ENCODE results near the gene GLIS1.

Gene GLIS1

DNA sequence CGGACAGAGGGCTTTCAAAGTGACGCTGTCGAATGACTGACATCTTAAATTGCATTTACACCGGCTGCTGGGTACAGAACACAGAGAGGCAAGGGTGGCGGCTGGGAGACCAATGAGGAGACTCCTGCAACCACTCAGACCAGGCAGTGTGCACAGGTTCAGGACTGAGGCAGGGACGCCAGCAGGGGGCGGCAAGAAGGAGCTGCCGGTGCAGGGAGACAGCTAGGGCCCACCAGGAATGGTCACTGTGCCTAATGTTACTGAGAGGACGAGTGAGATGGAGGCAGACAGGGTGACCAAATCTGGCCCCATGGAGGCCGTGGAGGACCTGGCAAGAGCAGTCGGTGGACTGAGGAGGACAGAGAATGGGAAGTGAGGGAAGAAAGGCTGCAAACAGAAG, 23.5 kb downstream of the GLIS1 start:
- DNase-seq: no peak

DNA sequence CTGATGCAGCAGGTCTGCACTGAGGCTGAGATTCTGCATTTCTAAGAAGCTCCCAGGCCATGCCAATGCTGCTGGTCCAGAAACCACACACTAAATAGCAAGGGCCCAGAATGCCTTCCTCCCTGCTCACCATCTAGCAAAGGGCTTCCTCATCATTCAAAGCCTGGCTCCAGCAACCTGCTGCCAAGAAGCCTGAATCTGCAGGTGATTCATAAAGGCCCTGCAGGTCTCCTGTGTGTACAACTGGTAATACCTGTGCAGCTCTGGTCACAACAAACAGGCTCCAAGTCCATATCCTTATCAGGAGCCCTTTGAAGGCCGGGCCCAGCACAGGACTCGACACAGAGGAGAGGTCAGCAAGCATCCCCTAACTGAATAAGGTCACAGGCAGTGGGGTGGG, 26.7 kb downstream of the GLIS1 start:
- no peak for DNase-seq

DNA sequence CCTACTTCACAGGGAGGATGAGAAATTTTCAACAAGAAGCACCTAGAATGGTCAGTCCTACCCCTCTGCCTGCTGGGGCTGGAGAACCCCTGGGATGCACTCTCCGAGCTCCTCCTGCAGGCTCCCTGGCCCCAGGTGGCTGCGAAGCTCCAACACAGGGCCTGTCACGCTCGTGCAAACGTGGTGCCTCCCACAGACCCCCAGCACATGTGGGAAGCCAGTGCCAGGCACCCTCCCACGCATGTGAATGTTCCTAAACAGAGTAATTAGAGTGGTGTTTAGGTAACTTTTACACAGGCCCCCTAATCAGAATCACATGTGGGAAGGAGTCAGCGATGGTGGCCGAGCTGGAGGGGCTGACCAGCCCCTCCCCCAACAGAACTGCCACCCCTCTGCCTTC, 28.4 kb downstream of the GLIS1 start:
- no peak for DNase-seq

DNA sequence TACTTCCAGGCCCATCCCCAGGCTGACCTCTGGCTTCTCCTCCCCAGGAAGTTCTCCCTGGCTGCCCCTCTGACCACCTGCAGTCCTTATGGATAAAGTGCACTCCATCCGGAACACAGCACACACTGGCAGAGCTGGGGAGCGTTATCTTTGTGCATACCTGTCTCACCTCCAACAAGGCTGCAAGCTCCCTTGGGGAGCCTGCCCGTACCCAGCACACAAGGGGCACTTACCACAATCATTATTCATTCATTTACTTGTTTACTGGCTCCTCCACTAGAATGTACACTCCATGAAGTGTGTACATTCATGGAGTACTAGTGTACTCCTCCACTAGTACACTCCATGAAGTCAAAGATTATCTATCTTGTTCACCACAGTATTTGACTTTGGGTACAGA, 30.3 kb downstream of the GLIS1 start:
- no peak for DNase-seq

DNA sequence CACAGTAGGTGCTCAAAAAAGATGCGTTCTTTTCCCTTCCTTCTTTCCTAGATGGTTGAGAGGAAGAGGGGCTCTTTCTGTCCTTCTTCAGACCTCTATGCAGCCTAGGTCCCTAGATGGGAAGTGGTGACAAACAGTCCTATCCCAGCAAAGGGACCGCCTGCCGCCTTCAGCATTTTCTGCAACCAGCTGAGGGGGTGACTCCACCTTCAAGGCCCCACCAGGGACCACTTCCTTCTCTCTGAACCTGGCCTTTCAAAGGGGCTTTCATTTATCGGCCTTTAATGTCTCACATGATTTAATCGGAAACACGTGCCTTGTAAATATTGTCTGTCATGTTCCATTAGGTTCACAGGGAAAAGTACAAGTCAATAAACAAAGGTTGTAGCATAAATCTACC, 32.6 kb downstream of the GLIS1 start:
- no peak for DNase-seq

DNA sequence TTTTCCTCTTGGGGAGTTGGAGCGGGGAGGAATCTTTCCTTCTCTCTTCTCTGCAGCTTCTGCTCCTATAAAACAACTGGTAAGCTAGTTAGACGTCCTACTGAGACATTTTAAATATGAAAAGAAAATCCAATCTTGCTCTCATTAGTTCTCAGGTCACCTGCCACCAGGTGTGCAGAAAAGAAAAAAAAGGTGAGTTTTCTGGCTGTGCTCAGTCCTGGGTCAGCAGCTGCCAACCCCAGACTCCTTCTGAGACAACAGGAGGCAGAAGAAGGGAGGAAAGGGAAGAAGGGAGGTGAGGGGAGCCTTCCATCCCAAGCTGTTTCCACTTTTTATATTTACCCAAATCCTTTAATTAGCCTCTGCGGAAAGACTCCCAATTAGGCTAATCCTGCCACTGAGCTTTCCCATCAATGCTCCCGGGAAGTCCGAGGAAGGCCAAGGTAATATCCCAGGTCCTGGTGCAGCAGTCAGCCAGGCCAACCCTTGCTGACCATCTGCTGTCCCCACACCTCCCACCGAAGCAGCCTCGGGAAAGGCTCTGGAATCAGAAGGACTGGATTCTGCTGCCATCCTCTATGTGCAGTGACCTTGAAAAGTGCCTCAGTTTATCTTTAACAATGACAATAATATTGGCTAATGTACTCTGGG, 33.4 kb downstream of the GLIS1 start:
- no peak for DNase-seq

DNA sequence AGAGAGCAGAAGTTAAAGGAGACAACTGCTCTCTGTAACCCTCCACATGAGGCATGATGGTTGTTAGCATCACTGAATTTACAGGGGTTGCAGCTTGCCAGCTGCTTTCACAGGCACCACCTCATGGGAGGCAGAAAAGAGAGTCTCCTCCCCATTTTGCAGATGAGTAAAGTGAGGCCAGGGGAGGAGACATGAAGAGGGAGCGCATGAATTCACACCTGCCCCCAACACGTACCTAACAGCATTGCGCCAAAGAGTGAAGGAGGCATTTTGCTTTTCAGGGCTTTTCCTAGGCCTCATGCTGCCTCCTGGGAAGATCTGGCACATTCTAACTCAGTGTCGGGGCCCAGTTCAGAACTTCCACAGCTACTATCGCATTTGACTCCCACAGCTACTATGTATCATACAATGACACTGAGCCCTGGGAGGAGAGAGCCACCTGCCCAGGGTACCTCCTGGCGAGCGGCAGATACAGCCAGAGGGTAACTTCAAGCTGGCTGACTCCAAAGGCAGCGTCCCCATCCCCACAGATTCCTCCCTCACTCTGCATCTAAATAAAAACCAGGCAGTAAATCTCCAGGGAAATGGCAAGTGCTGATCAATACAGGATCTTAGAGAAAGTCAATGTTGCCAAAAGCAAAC, 34.0 kb downstream of the GLIS1 start:
- no peak for DNase-seq

DNA sequence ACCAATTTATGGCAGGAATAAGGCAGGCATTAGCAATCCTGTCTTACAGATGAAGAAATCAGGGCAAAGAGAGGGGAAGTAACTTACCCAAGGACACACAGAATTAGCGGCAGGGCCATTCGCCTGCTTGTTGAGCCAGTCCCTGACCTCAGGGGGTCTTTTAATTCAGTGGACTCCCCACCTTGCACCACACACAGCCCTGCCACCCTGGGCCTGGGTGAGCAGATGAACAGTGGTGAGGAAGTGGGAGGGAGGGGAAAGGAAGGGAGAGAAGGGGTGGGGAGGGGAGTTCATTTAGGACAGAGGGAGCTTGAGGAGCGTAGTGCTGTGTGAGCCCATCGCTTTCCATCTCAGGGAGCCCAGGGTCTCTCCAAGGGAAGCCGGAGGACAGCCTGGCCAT, 34.7 kb downstream of the GLIS1 start:
- DNase-seq: no peak

DNA sequence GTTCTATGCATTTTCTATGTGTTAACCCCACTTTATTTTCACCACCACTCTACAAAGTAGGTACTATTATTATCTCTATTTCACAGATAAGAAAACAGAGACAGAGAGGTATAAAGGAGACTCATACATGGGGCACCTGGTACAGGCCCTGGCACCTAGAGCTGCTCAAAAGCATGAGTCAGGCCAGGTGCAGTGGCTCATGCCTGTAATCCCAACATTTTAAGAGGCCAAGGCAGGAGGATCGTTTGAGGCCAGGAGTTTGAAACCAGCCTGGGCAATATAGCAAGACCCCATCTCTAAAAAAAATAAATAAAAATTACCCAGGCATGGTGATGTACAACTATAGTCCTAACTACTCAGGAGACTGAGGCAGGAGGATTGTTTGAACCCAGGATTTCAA, 35.8 kb downstream of the GLIS1 start:
- DNase-seq: no peak

DNA sequence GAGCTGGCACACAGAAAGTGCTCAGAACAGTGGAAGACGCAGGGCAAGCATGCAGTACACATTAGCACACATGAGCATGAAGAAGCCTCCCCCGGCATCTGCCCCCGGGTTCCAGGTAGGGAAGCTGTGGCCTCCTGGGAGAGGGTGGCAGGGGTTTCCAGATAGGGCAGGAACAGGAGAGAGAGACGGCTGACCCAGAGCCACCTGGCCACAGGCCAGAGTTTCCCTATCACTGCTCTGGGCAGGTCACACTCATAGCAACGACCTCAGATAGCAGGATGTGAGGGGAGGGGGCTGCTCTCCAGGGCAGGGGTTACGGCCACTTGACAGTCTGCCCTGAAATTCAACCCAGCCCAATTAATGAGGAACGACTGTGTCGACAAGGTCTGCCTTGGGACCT, 36.6 kb downstream of the GLIS1 start:
- no peak for DNase-seq

DNA sequence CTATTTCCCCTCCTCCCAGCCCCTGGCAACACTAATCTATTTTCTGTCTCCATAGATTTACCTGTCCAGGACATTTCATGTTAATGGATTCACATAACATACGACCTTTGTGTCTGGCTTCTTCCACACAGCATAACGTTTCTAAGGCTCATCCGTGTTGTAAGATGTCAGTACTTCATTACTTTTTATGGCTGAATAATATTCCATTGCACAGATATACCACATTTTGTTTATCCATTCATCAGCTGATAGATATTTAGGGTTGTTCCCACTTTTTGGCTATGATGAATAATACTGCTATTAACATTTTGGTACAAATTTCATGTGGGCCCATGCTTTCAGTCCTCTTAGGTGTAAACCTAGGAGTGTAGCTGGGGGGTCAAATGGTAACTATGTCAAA, 38.2 kb downstream of the GLIS1 start:
- no peak for DNase-seq

DNA sequence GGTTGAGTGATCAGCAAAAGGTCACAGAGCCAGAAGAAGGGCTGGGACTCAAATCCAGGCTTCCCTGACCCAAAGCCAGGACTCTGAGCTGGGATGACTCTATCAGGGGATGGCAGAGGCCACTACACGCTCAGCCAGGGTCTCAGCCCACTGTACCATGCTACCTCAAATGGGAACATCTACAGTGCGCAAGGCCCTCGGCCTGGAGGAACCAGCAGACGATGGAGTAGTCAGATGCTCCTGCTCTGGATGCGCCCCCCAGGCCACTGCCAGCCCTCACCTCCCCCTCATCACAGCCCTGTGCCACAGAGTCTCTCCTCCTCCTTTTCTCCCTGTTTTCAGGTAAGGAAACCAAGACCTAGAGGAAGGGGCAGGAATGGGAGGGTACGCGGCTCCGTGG, 39.0 kb downstream of the GLIS1 start:
- DNase-seq: no peak

DNA sequence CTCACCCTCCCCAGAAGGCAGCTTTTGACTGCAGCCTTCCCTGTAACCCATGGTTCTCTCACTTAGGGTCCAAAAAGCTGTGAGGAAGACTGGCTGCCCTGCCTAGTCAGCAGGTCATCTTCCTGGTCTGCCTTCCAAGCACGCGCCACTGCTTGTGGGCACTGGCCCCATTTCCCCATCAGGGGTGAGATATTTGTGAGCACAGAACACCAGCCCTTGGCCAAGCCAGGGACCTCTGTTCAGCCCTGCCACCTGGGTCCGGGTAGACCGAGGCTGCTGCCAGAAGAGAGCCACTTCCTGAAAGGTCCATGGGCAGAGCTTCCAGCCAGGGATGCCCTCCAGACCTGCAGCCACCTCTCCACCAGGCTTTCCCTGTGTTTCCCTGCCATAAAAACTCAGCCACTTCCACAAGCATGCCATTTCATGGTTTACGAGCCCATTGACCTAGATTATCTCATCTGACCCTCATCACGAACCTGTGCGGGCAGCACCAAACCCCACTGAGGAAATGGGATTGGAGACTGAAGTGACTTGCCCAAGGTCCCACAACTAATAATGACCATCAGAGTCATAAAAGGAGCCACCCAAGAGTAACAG, 40.5 kb downstream of the GLIS1 start:
- DNase-seq: no peak

DNA sequence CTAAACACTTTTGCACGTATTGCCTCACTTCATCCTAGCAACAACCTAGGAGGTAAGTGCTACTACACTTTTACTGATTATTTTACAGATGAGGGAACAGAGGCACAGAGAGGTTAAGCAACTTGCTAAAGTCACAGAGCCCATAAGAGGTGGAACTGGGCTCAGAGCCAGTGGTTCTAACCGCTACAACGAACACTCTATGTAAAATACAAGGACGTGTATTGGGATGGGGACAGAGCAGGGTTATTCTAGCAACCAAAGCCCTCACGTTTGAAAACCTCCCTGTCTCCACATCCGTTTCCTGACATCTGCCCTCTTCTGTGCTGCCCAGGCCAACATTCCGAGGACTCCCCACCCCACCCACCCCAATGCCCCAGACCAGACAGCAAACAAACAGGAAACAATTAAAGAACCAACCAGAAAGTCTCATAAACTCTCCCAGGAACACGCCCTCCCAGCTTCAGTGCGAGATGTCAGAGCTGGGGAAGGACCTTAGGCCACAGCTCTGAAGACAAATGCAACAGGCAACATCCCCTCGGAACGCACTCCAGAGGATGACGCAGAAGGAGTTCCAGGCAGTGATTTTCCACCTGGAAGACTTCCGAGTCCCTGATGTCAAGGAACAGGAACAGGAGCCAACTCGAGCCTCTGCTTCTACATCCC, 41.1 kb downstream of the GLIS1 start:
- no peak for DNase-seq

DNA sequence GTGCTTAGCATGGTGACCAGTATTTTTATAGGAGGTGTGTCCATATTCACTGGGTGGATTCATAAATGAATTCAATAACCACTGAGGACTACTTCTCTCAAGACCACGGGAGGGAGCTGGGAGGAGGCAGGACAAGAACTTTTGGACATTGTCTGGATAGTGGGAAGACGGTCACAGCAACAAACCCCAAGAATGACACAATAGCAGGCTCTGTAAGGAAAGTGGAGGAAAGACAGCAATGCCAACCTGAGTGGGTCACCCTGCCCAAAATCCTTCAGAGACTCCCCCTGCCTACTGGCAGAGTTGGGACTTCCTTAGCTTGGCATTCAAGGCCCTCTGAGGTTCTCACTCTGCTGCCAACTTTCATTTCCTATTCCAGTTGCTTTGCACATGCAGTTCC, 42.0 kb downstream of the GLIS1 start:
- no peak for DNase-seq

DNA sequence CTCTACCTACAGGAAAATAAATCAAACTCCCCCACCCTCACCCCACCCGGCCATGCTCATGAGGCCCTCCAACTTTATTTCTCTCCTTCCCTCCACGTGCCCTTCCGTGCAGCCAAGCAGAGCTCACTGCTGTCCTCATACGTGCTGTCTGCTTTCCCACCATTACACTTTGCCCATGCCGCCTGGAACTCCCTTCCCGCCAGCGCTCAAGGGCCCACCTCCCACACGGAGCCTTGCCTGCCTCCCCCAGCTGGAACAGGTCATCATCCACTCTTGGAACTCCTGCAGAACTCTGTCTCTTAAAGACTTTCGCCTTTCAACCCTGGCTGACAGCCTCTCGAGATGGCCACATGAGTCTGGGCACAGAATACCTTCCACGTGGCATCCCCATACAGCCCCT, 42.4 kb downstream of the GLIS1 start:
- no peak for DNase-seq

DNA sequence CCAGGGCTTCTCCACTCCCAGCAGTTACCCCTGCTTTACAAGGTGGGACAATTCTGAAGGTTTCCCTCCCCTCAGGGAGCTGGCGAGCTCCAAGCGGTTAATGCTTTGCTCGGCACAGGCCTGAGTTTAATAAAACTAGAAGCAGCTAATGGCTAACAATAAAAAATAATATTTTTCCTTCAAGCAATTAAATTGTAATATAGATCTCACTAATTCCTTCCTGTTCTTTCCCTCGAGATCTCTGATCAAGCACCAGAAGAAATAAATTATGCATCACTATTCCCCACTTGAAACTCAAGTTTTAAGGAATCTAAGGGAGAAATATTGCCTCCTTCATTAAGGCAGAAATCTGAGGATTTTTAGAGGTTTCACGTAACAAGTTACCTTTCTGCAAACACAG, 42.9 kb downstream of the GLIS1 start:
- no peak for DNase-seq

DNA sequence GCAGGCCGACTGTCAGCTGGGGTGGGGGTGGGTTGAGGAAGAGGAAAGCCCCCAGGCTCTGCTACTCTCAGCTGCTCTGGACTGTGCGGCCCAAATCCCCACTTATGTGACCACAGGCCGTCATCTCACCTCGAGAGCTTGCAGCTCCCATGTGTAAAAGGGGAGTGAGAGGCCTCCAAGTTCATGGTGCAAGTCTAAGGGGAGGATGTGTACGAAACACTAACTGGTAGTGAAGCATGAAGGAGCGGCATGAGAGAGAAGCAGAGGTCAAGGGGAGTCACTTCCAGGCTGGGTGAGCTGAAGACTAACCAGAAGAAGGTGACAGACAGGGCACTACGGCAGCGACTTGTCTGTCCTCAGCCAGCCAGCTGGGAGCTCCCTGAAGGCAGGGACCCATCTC, 43.8 kb downstream of the GLIS1 start:
- no peak for DNase-seq

DNA sequence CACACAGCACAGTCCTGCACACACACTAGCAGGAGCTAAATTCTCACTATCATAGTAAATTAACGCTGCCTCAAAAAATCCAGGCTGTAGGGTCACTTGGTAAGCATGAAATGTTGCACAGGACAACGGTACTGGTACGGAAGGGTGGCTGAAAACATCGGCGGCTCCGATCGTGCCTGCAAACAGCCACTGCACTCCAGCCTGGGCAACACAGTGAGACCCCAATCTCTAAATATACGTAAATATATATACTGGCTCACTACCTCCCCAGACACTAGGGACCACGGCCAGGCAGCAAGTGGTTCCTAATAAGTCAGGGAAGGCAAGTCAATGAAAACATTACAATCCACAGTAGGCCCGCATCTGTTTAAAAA, 44.3 kb downstream of the GLIS1 start:
- DNase-seq: no peak

DNA sequence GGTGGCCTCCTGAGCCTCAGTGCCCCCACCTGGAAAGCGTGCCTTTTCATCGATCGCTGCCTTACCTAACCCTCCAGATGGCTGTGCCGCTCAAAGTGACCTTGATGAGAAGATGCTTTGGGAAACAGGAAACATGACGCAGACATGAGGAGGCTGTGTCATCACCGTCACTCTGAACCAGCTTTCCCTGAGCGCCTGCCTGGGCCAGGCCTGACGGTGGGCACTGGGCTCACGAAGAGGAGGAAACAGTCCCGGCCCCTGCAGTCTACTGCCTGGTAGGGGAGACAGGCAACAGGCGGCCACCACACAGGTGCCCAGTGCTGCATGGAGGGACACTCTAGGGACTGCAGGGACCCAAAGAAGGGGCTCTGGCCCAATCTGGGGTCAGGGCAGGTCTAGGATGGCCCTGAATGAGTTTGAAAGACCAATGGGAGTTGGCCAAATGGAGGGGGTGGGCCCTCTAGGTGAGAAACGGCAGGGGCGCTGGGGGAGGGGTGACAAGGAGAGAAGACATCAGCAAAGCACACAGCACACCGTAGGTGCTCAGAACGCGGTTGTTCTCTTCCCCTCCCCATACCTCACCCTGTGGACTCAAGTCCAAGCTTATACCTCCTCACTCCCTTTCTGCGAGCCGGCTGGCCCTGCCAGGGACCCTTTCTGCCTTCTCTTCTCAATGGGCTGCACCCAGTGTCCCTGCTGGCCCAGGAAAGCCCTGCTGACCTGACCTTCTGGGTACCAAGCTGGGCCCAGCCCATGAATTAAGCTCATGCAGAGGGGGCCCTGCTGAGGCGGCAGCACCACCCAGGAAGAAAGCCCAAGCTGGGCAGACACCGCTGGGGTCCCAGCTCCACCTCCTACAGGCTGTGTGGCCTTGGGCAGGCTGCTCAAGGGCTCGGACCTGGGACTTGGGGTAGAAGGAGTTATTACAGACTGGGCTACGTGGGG, 44.9 kb downstream of the GLIS1 start:
- no peak for DNase-seq

DNA sequence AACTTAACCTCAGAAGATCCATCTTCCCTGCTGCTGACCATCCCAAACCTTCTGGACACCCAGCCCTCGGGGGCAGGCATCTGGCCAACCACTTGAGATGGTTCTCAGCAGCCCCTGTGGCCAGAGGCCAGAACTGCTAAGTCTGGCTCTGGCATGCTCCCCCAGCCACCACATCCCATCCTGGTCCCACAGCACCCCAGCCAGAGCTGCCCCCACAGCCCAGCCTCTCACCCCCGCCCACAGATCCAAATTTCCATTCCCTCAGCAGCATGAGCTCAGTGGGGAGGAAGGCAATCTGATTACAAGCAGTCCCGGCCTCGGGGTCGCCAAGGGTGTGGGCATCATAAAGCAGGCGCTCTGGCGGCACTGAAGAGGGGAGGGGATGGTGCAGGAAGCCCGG, 45.6 kb downstream of the GLIS1 start:
- no peak for DNase-seq

DNA sequence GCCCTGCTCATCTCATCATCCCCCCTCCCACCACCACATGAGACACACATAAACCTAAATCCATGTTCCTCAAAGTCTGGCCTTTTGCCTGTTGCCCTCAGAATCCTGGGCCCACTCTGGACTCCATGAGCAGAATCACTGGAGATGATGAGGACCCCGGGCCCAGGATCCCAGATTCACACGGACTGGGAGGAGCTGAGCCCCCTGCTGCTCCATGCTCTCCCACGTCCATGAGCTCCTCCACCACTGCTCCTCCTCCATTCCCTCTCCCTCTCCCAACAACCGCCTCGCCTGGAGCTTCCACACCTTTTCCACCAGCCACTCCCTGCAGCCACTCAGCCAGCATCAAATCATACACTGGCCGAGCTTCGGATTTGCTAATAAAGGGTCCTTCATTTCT, 47.6 kb downstream of the GLIS1 start:
- no peak for DNase-seq

DNA sequence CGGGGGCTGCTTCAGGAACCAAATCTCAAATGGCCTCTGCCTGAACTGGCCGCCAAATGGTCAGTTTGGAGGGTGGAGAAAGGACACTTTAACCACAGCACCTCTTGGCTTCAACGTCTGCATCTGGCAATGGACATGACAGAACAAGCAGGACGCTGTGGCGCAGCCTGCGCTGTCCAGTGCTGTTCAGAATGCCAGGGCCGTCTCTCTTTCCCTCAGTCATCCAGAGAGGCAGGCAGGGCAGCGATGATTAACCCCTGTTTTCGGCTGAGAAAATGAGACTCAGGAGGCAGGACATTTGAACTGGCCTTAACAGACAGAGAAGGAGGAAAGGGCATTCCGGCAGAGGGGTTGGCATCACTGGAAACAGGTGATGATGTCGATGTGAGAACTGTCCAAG, 48.6 kb downstream of the GLIS1 start:
- no peak for DNase-seq

Data from activated CD4-positive, alpha-beta T cell treated with anti-CD3 and anti-CD28 coated beads for 1 hour (primary cell).